SH-SY5Y (cell line): ENCODE data around the gene NALF2.

Source experiments
- GATA2 ChIP-seq: IDR thresholded peaks from 2 replicates; pipeline ENCODE4 v1.6.1; 2011; ENCODE audit warnings: mild to moderate bottlenecking, low read depth, low read length
- GATA3 ChIP-seq: IDR thresholded peaks from 2 replicates; pipeline ENCODE4 v1.6.1; 2011; ENCODE audit warnings: low read depth, mild to moderate bottlenecking, low read length, moderate library complexity

- no peak for TF ChIP-seq GATA2
- TF ChIP-seq GATA3 = no peak
Measured at GRCh38 chrX:69510914-69511513, 6.9 kb downstream of the NALF2 start.
